ENCODE results near the gene CLDN1. TPM values are rescaled to one million over a fixed set of nuclear protein-coding genes. Genes with fewer than 3 reads are reported as not detected.

The CLDN1 gene
- total RNA-seq, 1 donor from 2014 or later: 9.7 TPM

GRCh38 chr3:190356246-190356645, 34.0 kb upstream of the CLDN1 start:
- TF ChIP-seq CTCF (conservative IDR thresholded peaks at IDR 0.05): no peak
- DNase-seq (ENCODE audit: extremely low spot score, unreplicated experiment): no peak
- H3K9me3 Mint-ChIP-seq: peaks cover 6% of the 10 kb centered on the region
- peaks cover under 1% of the 10 kb centered on the region for H3K4me1 Mint-ChIP-seq (ENCODE audit: unreplicated experiment)
- no peak overlapping the region for H3K27ac Mint-ChIP-seq
- peaks cover 10% of the 10 kb centered on the region for H3K27me3 Mint-ChIP-seq
- H3K4me3 Mint-ChIP-seq: no peak overlapping the region
- H3K36me3 Mint-ChIP-seq: no peaks in the 10 kb centered on the region

- TF ChIP-seq CTCF (conservative IDR thresholded peaks at IDR 0.05): no peak
- Mint-ChIP-seq H3K27ac (no peak overlapping the region), H3K9me3 (peaks cover 6% of the 10 kb centered on the region), H3K27me3 (peaks cover 10% of the 10 kb centered on the region), H3K4me3 (no peak overlapping the region), H3K36me3 (no peaks in the 10 kb centered on the region), H3K4me1 (ENCODE audit: unreplicated experiment) (no peaks in the 10 kb centered on the region)
- DNase-seq (ENCODE audit: extremely low spot score, unreplicated experiment): no peak
Measured at GRCh38 chr3:190352861-190353457, 30.7 kb upstream of the CLDN1 start.

GRCh38 chr3:190346541-190346940, 24.3 kb upstream of the CLDN1 start:
- no peak for TF ChIP-seq CTCF (conservative IDR thresholded peaks at IDR 0.05)
- no peak overlapping the region for H3K27ac Mint-ChIP-seq

GRCh38 chr3:190345878-190346277, 23.6 kb upstream of the CLDN1 start:
- no peak overlapping the region for H3K27ac Mint-ChIP-seq
- H3K4me3 Mint-ChIP-seq: no peak overlapping the region
- DNase-seq (ENCODE audit: extremely low spot score, unreplicated experiment): no peak
- TF ChIP-seq CTCF (conservative IDR thresholded peaks at IDR 0.05): no peak
- H3K4me1 Mint-ChIP-seq (ENCODE audit: unreplicated experiment): peaks cover 5% of the 10 kb centered on the region
- H3K27me3 Mint-ChIP-seq: no peaks in the 10 kb centered on the region
- no peaks in the 10 kb centered on the region for H3K9me3 Mint-ChIP-seq
- H3K36me3 Mint-ChIP-seq: no peaks in the 10 kb centered on the region

More at GRCh38 chr3:190346541-190346940, 24.3 kb upstream of the CLDN1 start:
- H3K4me1 Mint-ChIP-seq (ENCODE audit: unreplicated experiment): peaks cover 5% of the 10 kb centered on the region
- no peaks in the 10 kb centered on the region for H3K36me3 Mint-ChIP-seq
- H3K27me3 Mint-ChIP-seq: no peaks in the 10 kb centered on the region
- H3K9me3 Mint-ChIP-seq: no peaks in the 10 kb centered on the region
- DNase-seq (ENCODE audit: extremely low spot score, unreplicated experiment): no peak
- H3K4me3 Mint-ChIP-seq: no peak overlapping the region

GRCh38 chr3:190345027-190345821, 23.0 kb upstream of the CLDN1 start:
- TF ChIP-seq CTCF (conservative IDR thresholded peaks at IDR 0.05): no peak

More at GRCh38 chr3:190345027-190345821, 23.0 kb upstream of the CLDN1 start:
- DNase-seq (ENCODE audit: extremely low spot score, unreplicated experiment): no peak
- Mint-ChIP-seq H3K4me3 (no peak overlapping the region), H3K27me3 (no peaks in the 10 kb centered on the region), H3K27ac (peak overlapping the region; percentile 17), H3K9me3 (peaks cover under 1% of the 10 kb centered on the region), H3K36me3 (no peaks in the 10 kb centered on the region), H3K4me1 (ENCODE audit: unreplicated experiment) (peaks cover 5% of the 10 kb centered on the region)

All from type B pancreatic cell (in vitro differentiated cells).